Glutamatergic neuron (in vitro differentiated cells): Measurements from ENCODE around the gene RESF1. TPM values are rescaled to one million over a fixed set of nuclear protein-coding genes. Genes with fewer than 3 reads are reported as not detected.
"Not testable (repeated sequence)": the region's sequence is repeated elsewhere in the genome, so short reads cannot be mapped to it uniquely, and the experiment has no call there.

ENCODE experiments used
- DNase-seq: peaks from one replicate; pipeline ENCODE4 v3.0.0; 2022
- H3K27ac Mint-ChIP-seq: one replicate; pipeline ENCODE4 v1.8.0; 2020; ENCODE audit warnings: mild to moderate bottlenecking, mixed read lengths, inconsistent platforms; ENCODE audit not compliant: unreplicated experiment
- H3K27me3 Mint-ChIP-seq: one replicate; pipeline ENCODE4 v1.8.0; 2020; ENCODE audit warnings: mild to moderate bottlenecking, moderate library complexity, mixed read lengths, inconsistent platforms; ENCODE audit not compliant: unreplicated experiment
- H3K36me3 Mint-ChIP-seq: one replicate; pipeline ENCODE4 v1.8.0; 2020; ENCODE audit warnings: mild to moderate bottlenecking, mixed read lengths, inconsistent platforms; ENCODE audit not compliant: unreplicated experiment
- H3K4me1 Mint-ChIP-seq: one replicate; pipeline ENCODE4 v1.8.0; 2020; ENCODE audit warnings: mild to moderate bottlenecking, low read depth, mixed read lengths, inconsistent platforms; ENCODE audit not compliant: unreplicated experiment
- H3K4me3 Mint-ChIP-seq: one replicate; pipeline ENCODE4 v1.8.0; 2020; ENCODE audit warnings: mild to moderate bottlenecking, mixed read lengths, inconsistent platforms; ENCODE audit not compliant: unreplicated experiment
- H3K9me3 Mint-ChIP-seq: one replicate; pipeline ENCODE4 v1.8.0; 2020; ENCODE audit warnings: mild to moderate bottlenecking, moderate library complexity, mixed read lengths, inconsistent platforms; ENCODE audit not compliant: unreplicated experiment
- CTCF ChIP-seq: fragments of 200-600 bp; sonication (generic); IDR thresholded peaks from one replicate; pipeline ENCODE4 v1.5.0; 2021; ENCODE audit not compliant: partially characterized antibody, unreplicated experiment
- total RNA-seq: library from RNA; stranded (reverse); fragmentation: NEBNext Ultra II Directional; extraction: Animal tissue kit (Norgen Biotek cat#: 25700); gene quantifications from one replicate; pipeline ENCODE4 v1.2.1, GENCODE V29; 2021; ENCODE audit not compliant: unreplicated experiment

Gene RESF1
- total RNA-seq, 1 donor from 2014 or later: 38.3 TPM

DNA sequence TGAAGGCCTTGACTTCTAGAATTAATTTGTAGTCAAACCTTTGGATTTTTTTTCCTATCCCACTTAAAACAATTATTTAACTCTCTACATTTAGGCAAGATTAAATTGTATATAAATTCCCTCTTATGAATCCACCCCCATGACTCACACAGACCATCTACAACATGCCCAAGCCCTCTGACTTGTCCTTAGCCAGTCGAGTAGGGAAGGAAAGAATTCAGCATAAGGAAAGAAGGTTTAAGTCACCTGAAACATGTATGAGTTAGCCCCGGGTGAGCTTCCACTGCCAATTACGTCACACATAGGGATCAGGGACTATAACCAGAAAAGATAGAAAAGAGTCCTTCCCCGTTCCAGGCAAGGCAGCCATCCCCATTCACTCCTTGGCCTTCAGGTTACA, 14.9 kb upstream of the RESF1 start:
- Mint-ChIP-seq H3K27me3 (peaks cover 2% of the 10 kb centered on the region), H3K9me3 (peaks cover 1% of the 10 kb centered on the region), H3K36me3 (peaks cover 26% of the 10 kb centered on the region), H3K4me1 (no peaks in the 10 kb centered on the region), H3K27ac (no peak overlapping the region), H3K4me3 (no peak overlapping the region)
- TF ChIP-seq CTCF: no peak
- no peak for DNase-seq

DNA sequence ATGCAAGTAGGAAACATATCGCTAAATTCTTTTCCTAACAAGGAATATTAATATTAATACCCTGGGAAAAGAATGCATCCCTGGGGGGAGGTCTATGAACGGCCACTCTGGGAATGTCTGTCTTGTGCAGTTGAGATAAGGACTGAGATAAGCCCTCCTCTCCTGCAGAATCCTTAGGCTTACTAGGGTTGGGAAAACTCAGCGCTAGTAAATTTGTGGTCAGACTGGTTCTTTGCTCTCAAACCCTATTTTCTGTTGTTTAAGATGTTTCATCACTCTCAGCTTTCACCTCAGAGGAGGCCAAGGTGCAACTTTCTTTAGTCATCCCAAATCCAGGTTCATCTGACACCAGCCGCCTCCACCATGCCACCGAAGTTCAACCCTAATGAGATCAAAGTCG, 11.2 kb upstream of the RESF1 start:
- no peak for DNase-seq
- peaks cover 25% of the 10 kb centered on the region for H3K36me3 Mint-ChIP-seq
- H3K27ac Mint-ChIP-seq: no peak overlapping the region
- no peak overlapping the region for H3K4me3 Mint-ChIP-seq
- no peaks in the 10 kb centered on the region for H3K9me3 Mint-ChIP-seq
- no peak for TF ChIP-seq CTCF
- H3K4me1 Mint-ChIP-seq: no peaks in the 10 kb centered on the region
- peaks cover 3% of the 10 kb centered on the region for H3K27me3 Mint-ChIP-seq

DNA sequence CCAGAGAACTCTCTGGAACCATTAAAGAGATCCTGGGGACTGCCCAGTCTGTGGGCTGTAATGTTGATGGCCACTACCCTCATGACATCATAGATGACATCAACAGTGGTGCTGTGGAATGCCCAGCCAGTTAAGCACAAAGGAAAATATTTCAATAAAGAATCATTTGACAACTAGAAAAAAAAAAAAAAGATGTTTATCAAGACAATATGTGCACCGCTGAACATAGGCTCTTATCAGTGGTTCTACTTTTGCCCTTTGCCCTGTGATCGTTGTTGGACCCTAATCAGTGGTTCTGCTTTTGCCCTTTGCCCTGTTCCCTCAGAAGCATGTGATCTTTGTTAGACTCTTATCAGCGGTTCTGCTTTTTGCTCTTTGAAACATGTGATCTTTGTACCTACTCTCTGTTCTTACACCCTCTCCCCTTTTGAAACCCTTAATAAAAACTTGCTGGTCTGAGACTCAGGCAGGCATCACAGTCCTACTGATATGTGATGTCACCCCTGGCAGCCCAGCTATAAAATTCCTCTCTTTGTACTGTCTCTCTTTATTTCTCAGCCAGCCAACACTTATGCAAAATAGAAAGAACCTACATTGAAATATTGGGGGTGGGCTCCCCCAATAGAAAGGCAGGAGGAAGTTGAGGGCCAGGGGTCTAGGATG, 10.4 kb upstream of the RESF1 start:
- H3K4me3 Mint-ChIP-seq, H3K9me3 Mint-ChIP-seq, H3K27ac Mint-ChIP-seq, H3K27me3 Mint-ChIP-seq, DNase-seq, H3K4me1 Mint-ChIP-seq: not testable (repeated sequence)
- peaks cover 22% of the 10 kb centered on the region for H3K36me3 Mint-ChIP-seq

GRCh38 chr12:31950088-31950487, 9.1 kb upstream of the RESF1 start:
- peaks cover 15% of the 10 kb centered on the region for H3K36me3 Mint-ChIP-seq
- no peaks in the 10 kb centered on the region for H3K9me3 Mint-ChIP-seq
- H3K4me3 Mint-ChIP-seq: no peak overlapping the region
- H3K27me3 Mint-ChIP-seq: peaks cover 3% of the 10 kb centered on the region
- DNase-seq: no peak
- H3K27ac Mint-ChIP-seq: no peak overlapping the region
- H3K4me1 Mint-ChIP-seq: no peaks in the 10 kb centered on the region
- TF ChIP-seq CTCF: no peak

DNA sequence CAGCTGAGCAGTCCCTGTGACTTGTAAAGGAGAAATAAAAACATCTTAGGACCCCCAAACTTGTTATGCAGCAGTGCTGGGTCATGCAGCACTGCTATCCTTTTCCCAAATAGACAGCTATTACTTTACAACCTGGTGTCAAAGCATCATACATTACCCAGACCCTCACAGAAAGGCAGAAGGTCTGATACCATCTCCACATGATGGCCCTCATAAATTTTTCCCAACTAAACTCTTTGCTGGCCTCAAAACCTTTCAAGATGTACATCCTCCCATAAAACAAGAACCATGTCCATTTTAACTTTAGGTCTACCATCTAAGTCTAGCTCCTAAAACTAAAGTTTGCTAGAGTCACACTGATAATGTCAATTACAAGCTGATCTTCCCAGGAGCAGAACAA, 8.7 kb upstream of the RESF1 start:
- H3K27me3 Mint-ChIP-seq: peaks cover 3% of the 10 kb centered on the region
- peaks cover 15% of the 10 kb centered on the region for H3K36me3 Mint-ChIP-seq
- H3K9me3 Mint-ChIP-seq: no peaks in the 10 kb centered on the region
- no peaks in the 10 kb centered on the region for H3K4me1 Mint-ChIP-seq
- no peak for DNase-seq
- H3K4me3 Mint-ChIP-seq: no peak overlapping the region
- H3K27ac Mint-ChIP-seq: no peak overlapping the region
- no peak for TF ChIP-seq CTCF
